H1 (cell line): Measurements from ENCODE around the gene ERICH3. TPM values are rescaled to one million over a fixed set of nuclear protein-coding genes. Genes with fewer than 3 reads are reported as not detected.

ENCODE experiments used
- CTCF ChIA-PET: fragments of 300-600 bp; sonication (Branson Sonifier 250); formaldehyde crosslinking; loops from one replicate; lab custom pipeline; 2021; ENCODE audit not compliant: partially characterized antibody; lab: Charles Lee
- POLR2A ChIA-PET: fragments of 300-600 bp; sonication (Branson Sonifier 250); formaldehyde crosslinking; loops from one replicate; lab custom pipeline; 2021; ENCODE audit warnings: inconsistent platforms; ENCODE audit not compliant: partially characterized antibody; lab: Charles Lee
- DNase-seq, 2 experiments: peaks; one replicate each; pipeline versions ENCODE4 v3.0.0 to v3.0.0-alpha.2; 2010 to 2022; ENCODE audit warnings: low spot score in 2 of 2, low read depth in 1 of 2, mixed read lengths in 1 of 2
- FAIRE-seq: peaks from 2 replicates; lab custom pipeline; 2011; peaks lifted over from hg19 to GRCh38; lab: Jason Lieb, UNC
- H2AFZ ChIP-seq: 2 replicates; pipeline ENCODE4 v1.8.1; 2012; ENCODE audit warnings: low read length, inconsistent platforms
- H2AK5ac ChIP-seq: 2 replicates; pipeline ENCODE4 v1.6.1; 2013; ENCODE audit warnings: low read depth, low read length
- H2BK120ac ChIP-seq: replicated peaks from 2 replicates; pipeline ENCODE3; 2013; ENCODE audit warnings: low read depth, low read length, inconsistent platforms
- H2BK12ac ChIP-seq: 2 replicates; pipeline ENCODE4 v1.6.1; 2013; ENCODE audit warnings: low read depth, low read length
- H2BK15ac ChIP-seq: 2 replicates; pipeline ENCODE4 v1.6.1; 2013; ENCODE audit warnings: low read length
- H2BK20ac ChIP-seq: 2 replicates; pipeline ENCODE4 v1.6.1; 2013; ENCODE audit warnings: low read length
- H2BK5ac ChIP-seq: 2 replicates; pipeline ENCODE4 v1.6.1; 2013; ENCODE audit warnings: low read depth, low read length
- H3K14ac ChIP-seq: 2 replicates; pipeline ENCODE4 v1.6.1; 2013; ENCODE audit warnings: inconsistent platforms; ENCODE audit not compliant: insufficient read length
- H3K18ac ChIP-seq: 2 replicates; pipeline ENCODE4 v1.6.1; 2013; ENCODE audit warnings: low read length; ENCODE audit errors: extremely low read depth
- H3K23ac ChIP-seq: 2 replicates; pipeline ENCODE4 v1.6.1; 2013; ENCODE audit warnings: inconsistent platforms; ENCODE audit not compliant: insufficient read length
- H3K23me2 ChIP-seq: 2 replicates; pipeline ENCODE4 v1.6.1; 2013; ENCODE audit warnings: low read depth, low read length
- H3K27ac ChIP-seq: 2 replicates; pipeline ENCODE4 v1.6.1; 2011; ENCODE audit warnings: low read depth, low read length, inconsistent platforms
- H3K27me3 ChIP-seq, 4 experiments: replicated peaks in 1 of 4; 1 replicate in 1 of 4; 2 replicates in 3 of 4; pipeline versions ENCODE4 v1.6.1 to v1.8.1; 2011 to 2013; ENCODE audit warnings: low read length in 3 of 4, mild to moderate bottlenecking in 3 of 4, inconsistent platforms in 2 of 4, mixed read lengths in 2 of 4, moderate library complexity in 1 of 4; ENCODE audit not compliant: control insufficient read depth in 3 of 4, insufficient read depth in 3 of 4; ENCODE audit errors: extremely low read depth in 1 of 4
- H3K36me3 ChIP-seq, 4 experiments: 2 replicates each; pipeline versions ENCODE4 v1.6.1 to v1.8.1; 2011 to 2013; ENCODE audit warnings: mild to moderate bottlenecking in 4 of 4, low read length in 3 of 4, moderate library complexity in 2 of 4, control low read depth in 1 of 4, inconsistent platforms in 1 of 4; ENCODE audit not compliant: insufficient read depth in 4 of 4, control insufficient read depth in 2 of 4
- H3K4ac ChIP-seq: replicated peaks from 2 replicates; pipeline ENCODE3; 2013; ENCODE audit warnings: low read length, low read depth, mixed read lengths, inconsistent platforms; ENCODE audit not compliant: insufficient read length
- H3K4me1 ChIP-seq, 4 experiments: replicated peaks in 1 of 4; 1 replicate in 1 of 4; 2 replicates in 3 of 4; pipeline versions ENCODE4 v1.6.1 to v1.8.1; 2011 to 2013; ENCODE audit warnings: low read length in 3 of 4, inconsistent platforms in 2 of 4, mixed read lengths in 1 of 4; ENCODE audit not compliant: insufficient read depth in 4 of 4, control insufficient read depth in 3 of 4
- H3K4me2 ChIP-seq, 2 experiments: 2 replicates each; pipeline versions ENCODE4 v1.6.1 to v1.8.1; 2011 to 2013; ENCODE audit warnings: low read depth in 2 of 2, low read length in 2 of 2, control low read depth in 1 of 2, inconsistent platforms in 1 of 2, mild to moderate bottlenecking in 1 of 2; ENCODE audit not compliant: insufficient read depth in 1 of 2
- H3K4me3 ChIP-seq, 4 experiments: fragments of 200-600, 300-600 bp in 1 of 4; sonication (generic), shearing (Covaris generic), sonication (Bioruptor Twin) in 1 of 4; 2 replicates each; pipeline versions ENCODE4 v1.5.1 to v1.8.1; 2011 to 2016; ENCODE audit warnings: low read length in 4 of 4, low read depth in 3 of 4, control low read depth in 2 of 4, inconsistent platforms in 2 of 4, mild to moderate bottlenecking in 2 of 4, mixed read lengths in 1 of 4, moderate library complexity in 1 of 4; ENCODE audit not compliant: insufficient read depth in 2 of 4; ENCODE audit errors: extremely low read depth in 1 of 4
- H3K56ac ChIP-seq: replicated peaks from 2 replicates; pipeline ENCODE3; 2013; ENCODE audit warnings: low read depth, mild to moderate bottlenecking, mixed read lengths, low read length, inconsistent platforms; ENCODE audit not compliant: insufficient read length
- H3K79me1 ChIP-seq: 2 replicates; pipeline ENCODE4 v1.6.1; 2013; ENCODE audit warnings: low read depth, low read length, control low read depth
- H3K79me2 ChIP-seq, 2 experiments: 2 replicates each; pipeline versions ENCODE4 v1.6.1 to v1.8.1; 2012 to 2013; ENCODE audit warnings: low read length in 2 of 2, mild to moderate bottlenecking in 2 of 2, inconsistent platforms in 1 of 2; ENCODE audit not compliant: insufficient read depth in 2 of 2, control insufficient read depth in 1 of 2
- H3K9ac ChIP-seq, 4 experiments: replicated peaks in 1 of 4; 1 replicate in 1 of 4; 2 replicates in 3 of 4; pipeline versions ENCODE4 v1.6.1 to v1.8.1; 2011 to 2013; ENCODE audit warnings: low read depth in 3 of 4, low read length in 3 of 4, control low read depth in 2 of 4, mild to moderate bottlenecking in 2 of 4, moderate library complexity in 2 of 4, inconsistent platforms in 1 of 4; ENCODE audit errors: extremely low read depth in 1 of 4
- H3K9me3 ChIP-seq, 2 experiments: 2 replicates each; pipeline versions ENCODE4 v1.6.1 to v1.8.1; 2012 to 2013; ENCODE audit warnings: mild to moderate bottlenecking in 2 of 2, moderate library complexity in 2 of 2, control low read depth in 1 of 2, inconsistent platforms in 1 of 2, low read depth in 1 of 2, low read length in 1 of 2, mixed read lengths in 1 of 2; ENCODE audit not compliant: insufficient read depth in 2 of 2
- H4K20me1 ChIP-seq, 2 experiments: replicated peaks in 1 of 2; 2 replicates each; pipeline versions ENCODE3 to v1.8.1; 2011 to 2013; ENCODE audit warnings: inconsistent platforms in 2 of 2, low read length in 2 of 2, mild to moderate bottlenecking in 1 of 2; ENCODE audit not compliant: insufficient read depth in 2 of 2, control insufficient read depth in 1 of 2
- H4K5ac ChIP-seq: 2 replicates; pipeline ENCODE4 v1.6.1; 2013; ENCODE audit warnings: low read length, low read depth, mixed read lengths, inconsistent platforms; ENCODE audit not compliant: insufficient read length
- H4K8ac ChIP-seq: 2 replicates; pipeline ENCODE4 v1.8.0; 2013; ENCODE audit warnings: mild to moderate bottlenecking, moderate library complexity, low read length, inconsistent platforms; ENCODE audit not compliant: insufficient read depth; ENCODE audit errors: extremely low read depth
- H4K91ac ChIP-seq: replicated peaks from 2 replicates; pipeline ENCODE3; 2013; ENCODE audit warnings: low read length, mixed read lengths, inconsistent platforms; ENCODE audit not compliant: insufficient read length
- SIRT6 ChIP-seq: IDR thresholded peaks from one replicate; pipeline ENCODE4 v1.7.1; 2012; ENCODE audit warnings: low read length, inconsistent platforms
- WGBS, 2 experiments: shearing (Covaris generic) in 1 of 2; methylation state at CpG; one replicate each; pipeline versions ENCODE4 v1.1.6 to v1.1.7; 2013 to 2015; ENCODE audit warnings: low lambda C conversion rate in 2 of 2, mixed read lengths in 2 of 2, inconsistent platforms in 1 of 2, low coverage in 1 of 2, missing lambda C conversion rate in 1 of 2; ENCODE audit not compliant: insufficient replicate concordance in 2 of 2, insufficient coverage in 1 of 2, insufficient read length in 1 of 2; ENCODE audit errors: extremely low coverage in 1 of 2, missing lambda C conversion rate in 1 of 2; 5-methylcytosine and 5-hydroxymethylcytosine counted together
- polyA plus RNA-seq, 7 experiments: library from polyadenylated mRNA; depleted of rRNA in 3 of 7; stranded (reverse) in 5 of 7; unstranded in 2 of 7; fragments of >200 nt in 5 of 7; fragments of 200-250 nt in 2 of 7; gene quantifications; 1 replicate in 5 of 7; 2 replicates in 1 of 7; 4 replicates in 1 of 7; pipeline versions ENCODE4 v1.2.1 to v1.2.3, GENCODE V29; 2011 to 2013; ENCODE audit warnings: missing spikeins in 2 of 7, mixed read lengths in 2 of 7
- total RNA-seq: library from RNA; stranded (reverse); fragmentation: NEBNext Ultra II Directional; extraction: Animal tissue kit (Norgen Biotek cat#: 25700); gene quantifications from 2 replicates; pipeline ENCODE4 v1.2.1, GENCODE V29; 2021

Gene ERICH3
- total and polyA plus RNA-seq, 2 of the 8 experiments (the other 6 are each of a cell fraction or from before 2014, with no cell fraction given), result 0.02 TPM; not detected in 1

- Histone ChIP-seq H3K27ac (no peak overlapping the region), H2BK120ac (no peak overlapping the region), H3K4me2 (no peak overlapping the region), H4K8ac (no peak overlapping the region), H2BK20ac (no peak overlapping the region), H4K5ac (no peak overlapping the region), H2AK5ac (no peak overlapping the region), H3K14ac (no peak overlapping the region), H4K20me1 (no peaks in the 10 kb centered on the region), H4K91ac (no peak overlapping the region), H3K23me2 (no peaks in the 10 kb centered on the region), H3K4me3 (no peak overlapping the region), H3K9me3 (no peaks in the 10 kb centered on the region), H3K79me1 (no peaks in the 10 kb centered on the region), H2BK15ac (no peak overlapping the region), H3K9ac (no peak overlapping the region), H2BK12ac (no peak overlapping the region), H3K27me3 (no peaks in the 10 kb centered on the region), H2BK5ac (no peak overlapping the region), H3K23ac (no peak overlapping the region), H3K56ac (no peak overlapping the region), H3K18ac (no peak overlapping the region), H3K36me3 (no peaks in the 10 kb centered on the region), H3K4ac (no peak overlapping the region), H2AFZ (no peak overlapping the region), H3K79me2 (no peaks in the 10 kb centered on the region), H3K4me1 (peaks cover 0 to 3% (median 0%) of the 10 kb centered on the region in 4 experiments; a peak in 1 of 7 replicates)
- CTCF ChIA-PET, result no interaction called here
- POLR2A ChIA-PET, result no interaction called here
- 94% methylated on average over 1 of the region's 1 CpG; no CpG with 5 or more reads in 1 of the 2 experiments for WGBS, 2 experiments
- no peak for TF ChIP-seq SIRT6
- DNase-seq (no peak), FAIRE-seq (no peak)
These were observed 36.3 kb downstream of the ERICH3 start for GRCh38 chr1:74637296-74637695.
